K562 (cell line): ENCODE measurements around the gene FOXA3. TPM values are rescaled to one million over a fixed set of nuclear protein-coding genes. Genes with fewer than 3 reads are reported as not detected.

Source experiments
- FOSL1 ChIP-seq: fragments of 200-800 bp; sonication (Bioruptor generic); conservative IDR thresholded peaks from 2 replicates; pipeline ENCODE4 v1.6.1; 2016; ENCODE audit warnings: missing genetic modification characterization, missing compliant biosample characterization
- GTF2E2 ChIP-seq: fragments of 200-800 bp; sonication (Bioruptor generic); IDR thresholded peaks from 2 replicates; pipeline ENCODE4 v1.6.1; 2016; ENCODE audit warnings: missing genetic modification characterization, missing compliant biosample characterization
- HBP1 ChIP-seq: fragments of 450-650 bp; formaldehyde crosslinking; IDR thresholded peaks from 2 replicates; pipeline ENCODE4 v1.4.0; 2022; ENCODE audit warnings: missing genetic modification characterization
- HDAC3 ChIP-seq: fragments of 450-650 bp; IDR thresholded peaks from 2 replicates; pipeline ENCODE4 v1.6.1; 2018; ENCODE audit warnings: borderline replicate concordance, mild to moderate bottlenecking, moderate library complexity; ENCODE audit not compliant: partially characterized antibody
- KDM1A ChIP-seq, 2 experiments: fragments of 450-650 bp; IDR thresholded peaks; 2 replicates each; pipeline ENCODE4 v1.6.1; 2016; ENCODE audit warnings: mild to moderate bottlenecking in 2 of 2
- PHF8 ChIP-seq: fragments of 200-600 bp; sonication (generic); IDR thresholded peaks from 2 replicates; pipeline ENCODE4 v1.6.1; 2012; ENCODE audit warnings: mixed run types, mild to moderate bottlenecking, inconsistent platforms, low read length, moderate library complexity, borderline replicate concordance
- POU5F1 ChIP-seq: fragments of 150-350 bp; IDR thresholded peaks from 2 replicates; pipeline ENCODE4 v1.6.1; 2014; ENCODE audit warnings: borderline replicate concordance, low read length, low read depth, mild to moderate bottlenecking; ENCODE audit not compliant: partially characterized antibody
- ZBTB11 ChIP-seq, 3 experiments: fragments of 200-800 bp in 1 of 3; fragments of 250-450 bp in 1 of 3; fragments of 450-650 bp in 1 of 3; sonication (Bioruptor Pico) in 1 of 3; sonication (Bioruptor generic) in 1 of 3; formaldehyde crosslinking in 1 of 3; IDR thresholded peaks; 2 replicates each; pipeline versions ENCODE4 v1.6.1 to v1.8.0; 2016 to 2022; ENCODE audit warnings: mild to moderate bottlenecking in 2 of 3, missing genetic modification characterization in 2 of 3, missing compliant biosample characterization in 1 of 3, moderate library complexity in 1 of 3
- ZFX ChIP-seq: sonication (generic); formaldehyde crosslinking; IDR thresholded peaks from 2 replicates; pipeline ENCODE4 v1.8.0; 2022; ENCODE audit warnings: mild to moderate bottlenecking, missing genetic modification reagents, moderate library complexity
- ZNF311 ChIP-seq: fragments of 250-450 bp; sonication (Bioruptor Pico); IDR thresholded peaks from 2 replicates; pipeline ENCODE4 v1.4.0; 2020; ENCODE audit warnings: mild to moderate bottlenecking, moderate library complexity
- ZNF592 ChIP-seq: fragments of 450-650 bp; IDR thresholded peaks from 2 replicates; pipeline ENCODE4 v1.6.1; 2017; ENCODE audit warnings: antibody characterized with exemption, mild to moderate bottlenecking
- polyA plus RNA-seq, 8 experiments: library from polyadenylated mRNA; depleted of rRNA in 4 of 8; stranded (reverse) in 5 of 8; unstranded in 3 of 8; fragments of >200 nt; fragmentation: Nextera tagmentation in 2 of 8; fragmentation: Illumina TruSeq in 1 of 8; extraction: Ambion mirVana in 2 of 8; extraction: Trizol in 1 of 8; gene quantifications; 2 replicates each; pipeline versions ENCODE4 v1.2.1 to v1.2.3, GENCODE V29; 2011 to 2014; ENCODE audit warnings: inconsistent platforms in 1 of 8, missing spikeins in 1 of 8
- total RNA-seq, 7 experiments: library from RNA; depleted of rRNA in 6 of 7; stranded (reverse); fragments of >200 nt in 6 of 7; fragmentation: Illumina TruSeq in 2 of 7; extraction: Trizol in 2 of 7; gene quantifications; 2 replicates each; pipeline versions ENCODE4 v1.2.1 to v1.2.3, GENCODE V29; 2011 to 2021; ENCODE audit warnings: low replicate concordance in 1 of 7
- TF ChIP-seq, protein P1 (sequence below): fragments of 450-650 bp; IDR thresholded peaks from 2 replicates; pipeline ENCODE4 v1.6.1; 2018; ENCODE audit warnings: mild to moderate bottlenecking, low read depth; ENCODE audit not compliant: partially characterized antibody

The FOXA3 gene
- total and polyA plus RNA-seq, 9 of the 15 experiments (the other 6 are each of a cell fraction or from before 2014, with no cell fraction given) = 1.3 to 15.5 (median 4.7) TPM

DNA sequence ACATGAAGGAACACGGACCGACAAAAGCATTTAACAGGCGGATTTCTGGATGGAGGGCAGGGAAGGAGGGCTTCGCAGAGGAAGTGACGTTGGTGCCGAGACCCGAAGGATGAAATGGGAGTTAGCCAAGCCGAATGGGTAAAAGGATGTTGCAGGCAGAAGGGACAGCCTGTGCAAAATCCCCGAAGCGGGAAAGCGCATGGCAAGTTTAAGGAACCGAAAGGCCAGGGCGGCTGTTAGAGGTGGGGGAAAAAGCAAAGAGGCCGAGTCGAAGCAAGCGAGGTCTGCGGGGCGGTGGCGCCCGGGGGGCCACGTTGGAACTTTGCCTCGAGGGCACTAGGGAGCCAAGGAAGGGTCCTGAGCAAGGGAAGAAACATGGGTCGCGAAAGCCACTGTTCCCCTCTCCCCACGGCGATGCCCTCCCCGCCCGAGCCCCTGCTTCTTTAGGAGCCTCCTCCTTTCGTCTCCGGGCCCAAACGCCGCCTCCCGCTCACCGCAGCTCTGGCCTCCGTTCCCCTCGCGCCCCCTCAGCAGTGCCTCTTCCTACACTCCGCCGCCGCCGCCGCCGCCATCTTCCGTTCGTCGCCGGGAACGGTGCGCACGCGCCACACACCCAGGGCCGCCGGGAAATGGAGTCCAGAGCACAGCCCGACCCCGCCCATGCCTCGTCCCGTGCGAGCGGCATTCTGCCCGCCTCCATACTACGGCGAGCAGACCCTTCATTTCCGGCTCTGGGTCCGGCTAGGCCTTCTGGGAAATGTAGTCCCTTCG, 1.4 kb upstream of the FOXA3 start, which contains the start of gene SYMPK (continued):
- TF ChIP-seq ZNF592 = no peak; the same call in 1 of the 2 replicates
- peak in 1 of 2 experiments; percentile 21; a peak in 1 of 4 replicates for TF ChIP-seq KDM1A (IDR thresholded peaks at IDR 0.05)
- peak; percentile 53 for TF ChIP-seq ZFX (CRISPR knock-in tag)
- TF ChIP-seq PHF8 = peak; percentile 74; the same call in 1 of the 2 replicates
- TF ChIP-seq GTF2E2 = 0 out of 2 replicates have a peak, but pooled peaks have one; percentile 66
- TF ChIP-seq HDAC3 = no peak
- TF ChIP-seq POU5F1 = peak; percentile 86
- peak in 1 of 3 experiments; percentile 90; a peak in 2 of 6 replicates for TF ChIP-seq ZBTB11 (CRISPR knock-in tag; IDR thresholded peaks at IDR 0.05)
- TF ChIP-seq ZNF311 = no peak
- no peak; the same call in 1 of the 2 replicates for TF ChIP-seq HBP1 (CRISPR knock-in tag)
- TF ChIP-seq, protein P1, sequence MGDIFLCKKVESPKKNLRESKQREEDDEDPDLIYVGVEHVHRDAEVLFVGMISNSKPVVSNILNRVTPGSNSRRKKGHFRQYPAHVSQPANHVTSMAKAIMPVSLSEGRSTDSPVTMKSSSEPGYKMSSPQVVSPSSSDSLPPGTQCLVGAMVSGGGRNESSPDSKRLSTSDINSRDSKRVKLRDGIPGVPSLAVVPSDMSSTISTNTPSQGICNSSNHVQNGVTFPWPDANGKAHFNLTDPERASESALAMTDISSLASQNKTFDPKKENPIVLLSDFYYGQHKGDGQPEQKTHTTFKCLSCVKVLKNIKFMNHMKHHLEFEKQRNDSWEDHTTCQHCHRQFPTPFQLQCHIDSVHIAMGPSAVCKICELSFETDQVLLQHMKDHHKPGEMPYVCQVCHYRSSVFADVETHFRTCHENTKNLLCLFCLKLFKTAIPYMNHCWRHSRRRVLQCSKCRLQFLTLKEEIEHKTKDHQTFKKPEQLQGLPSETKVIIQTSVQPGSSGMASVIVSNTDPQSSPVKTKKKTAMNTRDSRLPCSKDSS = no peak
- TF ChIP-seq FOSL1 (tag) = no peak
